IMR-90 (cell line): Measurements from ENCODE around the gene ME1. TPM values are rescaled to one million over a fixed set of nuclear protein-coding genes. Genes with fewer than 3 reads are reported as not detected.

Source experiments
- ATAC-seq: fragments of 200-7000 bp; cut with Tn5 transposase; 2 replicates; pipeline ENCODE4 v1.9.1; 2020; ENCODE audit warnings: low read depth, mild to moderate bottlenecking, moderate library complexity
- BruUV-seq: library from RNA; stranded (reverse); fragments of 400-500 nt; replicated peaks from 2 replicates; lab custom pipeline; 2021; lab: Mats Ljungman, UMichigan
- CTCF ChIA-PET: fragments of 300-600 bp; formaldehyde crosslinking; extraction: SDS; loops from one replicate; lab custom pipeline; 2021; ENCODE audit warnings: antibody characterized with exemption; lab: Yijun Ruan, JAX
- POLR2A ChIA-PET: fragments of 300-600 bp; sonication (Branson Sonifier 250); formaldehyde crosslinking; loops from one replicate; lab custom pipeline; 2022; ENCODE audit warnings: antibody characterized with exemption; ENCODE audit not compliant: unreplicated experiment; lab: Charles Lee
- DNase-seq: peaks from one replicate; pipeline ENCODE4 v3.0.0; 2013
- H2AFZ ChIP-seq: replicated peaks from 2 replicates; pipeline ENCODE3; 2013; ENCODE audit warnings: low read length, mild to moderate bottlenecking; ENCODE audit not compliant: poor library complexity
- H2AK5ac ChIP-seq: 2 replicates; pipeline ENCODE4 v1.6.1; 2013; ENCODE audit warnings: low read depth, low read length, inconsistent platforms
- H2AK9ac ChIP-seq: replicated peaks from 2 replicates; pipeline ENCODE3; 2013; ENCODE audit warnings: mild to moderate bottlenecking, low read depth, low read length, moderate library complexity; ENCODE audit not compliant: poor library complexity
- H2BK120ac ChIP-seq: 2 replicates; pipeline ENCODE4 v1.6.1; 2013; ENCODE audit warnings: low read depth, low read length, inconsistent platforms
- H2BK15ac ChIP-seq: 3 replicates; pipeline ENCODE4 v1.6.1; 2013; ENCODE audit warnings: low read depth, low read length, inconsistent platforms
- H2BK20ac ChIP-seq: 2 replicates; pipeline ENCODE4 v1.6.1; 2013; ENCODE audit warnings: low read depth, mild to moderate bottlenecking, inconsistent platforms, low read length, moderate library complexity
- H2BK5ac ChIP-seq: 2 replicates; pipeline ENCODE4 v1.6.1; 2013; ENCODE audit warnings: mild to moderate bottlenecking, low read depth, low read length, inconsistent platforms; ENCODE audit not compliant: poor library complexity, severe bottlenecking
- H3K14ac ChIP-seq: replicated peaks from 2 replicates; pipeline ENCODE4 v1.6.1; 2013; ENCODE audit warnings: low read depth, low read length, inconsistent platforms
- H3K18ac ChIP-seq: 2 replicates; pipeline ENCODE4 v1.6.1; 2013; ENCODE audit warnings: low read depth, low read length, control low read depth
- H3K23ac ChIP-seq: 2 replicates; pipeline ENCODE4 v1.6.1; 2013; ENCODE audit warnings: low read depth, low read length, inconsistent platforms
- H3K27ac ChIP-seq: 2 replicates; pipeline ENCODE4 v1.5.1; 2013; ENCODE audit warnings: mild to moderate bottlenecking, control low read depth, low read length; ENCODE audit not compliant: insufficient read depth
- H3K27me3 ChIP-seq: 2 replicates; pipeline ENCODE4 v1.6.1; 2013; ENCODE audit warnings: low read length; ENCODE audit not compliant: control insufficient read depth, insufficient read depth
- H3K36me3 ChIP-seq: 2 replicates; pipeline ENCODE4 v1.6.1; 2013; ENCODE audit warnings: low read length, mixed read lengths; ENCODE audit not compliant: control insufficient read depth, insufficient read depth
- H3K4ac ChIP-seq: 2 replicates; pipeline ENCODE4 v1.6.1; 2013; ENCODE audit warnings: low read depth, low read length, inconsistent platforms
- H3K4me1 ChIP-seq: 2 replicates; pipeline ENCODE4 v1.6.1; 2013; ENCODE audit warnings: low read length, mixed read lengths; ENCODE audit not compliant: control insufficient read depth, insufficient read depth
- H3K4me2 ChIP-seq: 2 replicates; pipeline ENCODE4 v1.6.1; 2013; ENCODE audit warnings: low read depth, mild to moderate bottlenecking, control low read depth, low read length, moderate library complexity
- H3K4me3 ChIP-seq: 2 replicates; pipeline ENCODE4 v1.5.1; 2013; ENCODE audit warnings: low read depth, mild to moderate bottlenecking, control low read depth, low read length, moderate library complexity; ENCODE audit not compliant: insufficient read depth
- H3K56ac ChIP-seq: 2 replicates; pipeline ENCODE4 v1.6.1; 2013; ENCODE audit warnings: low read length, inconsistent platforms; ENCODE audit not compliant: insufficient read depth; ENCODE audit errors: extremely low read depth
- H3K79me1 ChIP-seq, 2 experiments: 2 replicates each; pipeline ENCODE4 v1.6.1; 2013; ENCODE audit warnings: low read length in 2 of 2, inconsistent platforms in 1 of 2, low read depth in 1 of 2
- H3K9ac ChIP-seq: 2 replicates; pipeline ENCODE4 v1.6.1; 2013; ENCODE audit warnings: low read depth, low read length, control low read depth
- H3K9me1 ChIP-seq: 2 replicates; pipeline ENCODE4 v1.6.1; 2013; ENCODE audit warnings: low read length, inconsistent platforms; ENCODE audit not compliant: insufficient read depth
- H3K9me3 ChIP-seq: 2 replicates; pipeline ENCODE4 v1.6.1; 2013; ENCODE audit warnings: low read length; ENCODE audit not compliant: control insufficient read depth, insufficient read depth
- H4K20me1 ChIP-seq: 2 replicates; pipeline ENCODE4 v1.6.1; 2013; ENCODE audit warnings: low read length, inconsistent platforms; ENCODE audit not compliant: insufficient read depth
- H4K5ac ChIP-seq: 2 replicates; pipeline ENCODE4 v1.6.1; 2013; ENCODE audit warnings: mild to moderate bottlenecking, low read depth, low read length, control low read depth
- H4K8ac ChIP-seq, 2 experiments: 2 replicates each; pipeline ENCODE4 v1.6.1; 2013; ENCODE audit warnings: low read depth in 2 of 2, low read length in 2 of 2, control low read depth in 1 of 2, inconsistent platforms in 1 of 2
- H4K91ac ChIP-seq: 2 replicates; pipeline ENCODE4 v1.6.1; 2013; ENCODE audit warnings: low read depth, low read length, inconsistent platforms; ENCODE audit not compliant: insufficient read depth
- CEBPB ChIP-seq: IDR thresholded peaks from 2 replicates; pipeline ENCODE4 v1.6.1; 2012; ENCODE audit warnings: low read depth, low read length, improper control_type of control experiment
- CHD1 ChIP-seq: IDR thresholded peaks from 2 replicates; pipeline ENCODE4 v1.6.1; 2012; ENCODE audit warnings: low read depth, low read length, improper control_type of control experiment
- CTCF ChIP-seq: conservative IDR thresholded peaks from 2 replicates; pipeline ENCODE4 v1.5.1; 2012; ENCODE audit warnings: mild to moderate bottlenecking, low read depth, low read length, improper control_type of control experiment
- ELK1 ChIP-seq: fragments of 150-350 bp; IDR thresholded peaks from 2 replicates; pipeline ENCODE4 v1.6.1; 2016; ENCODE audit warnings: low read depth, mild to moderate bottlenecking, low read length, moderate library complexity, borderline replicate concordance
- FOS ChIP-seq: fragments of 150-350 bp; IDR thresholded peaks from 2 replicates; pipeline ENCODE4 v1.6.1; 2016; ENCODE audit warnings: low read depth, low read length
- MAFK ChIP-seq: IDR thresholded peaks from 2 replicates; pipeline ENCODE4 v1.6.1; 2012; ENCODE audit warnings: low read depth, low read length, improper control_type of control experiment
- POLR2A ChIP-seq: IDR thresholded peaks from 2 replicates; pipeline ENCODE4 v1.6.1; 2012; ENCODE audit warnings: mild to moderate bottlenecking, low read depth, low read length
- SMC3 ChIP-seq: fragments of 150-350 bp; IDR thresholded peaks from 2 replicates; pipeline ENCODE4 v1.6.1; 2016; ENCODE audit warnings: low read depth, mild to moderate bottlenecking, antibody characterized with exemption, low read length, moderate library complexity
- USF2 ChIP-seq: fragments of 150-350 bp; IDR thresholded peaks from 2 replicates; pipeline ENCODE4 v1.6.1; 2017; ENCODE audit warnings: mild to moderate bottlenecking, antibody characterized with exemption, low read length, low read depth
- WGBS, 2 experiments: methylation state at CpG; one replicate each; pipeline versions ENCODE4 v1.1.5 to v1.1.7; 2013; ENCODE audit warnings: missing lambda C conversion rate in 2 of 2; ENCODE audit not compliant: insufficient read length in 1 of 2; ENCODE audit errors: extremely low coverage in 2 of 2; 5-methylcytosine and 5-hydroxymethylcytosine counted together
- dilution Hi-C: fragments of 300-500 bp; cut with HindIII; formaldehyde crosslinking; loops from one replicate; pipeline ENCODE4 v1.14.3; 2018; ENCODE audit warnings: low sequenced_read_pairs; ENCODE audit not compliant: unreplicated experiment
- in situ Hi-C: fragments of 300-500 bp; cut with MboI; formaldehyde crosslinking; loops from 3 replicates; pipeline ENCODE4 v1.14.3; 2019; ENCODE audit warnings: low sequenced_read_pairs, inconsistent platforms, mixed read lengths
- intact Hi-C: fragments of 100-400 bp; cut with micrococcal nuclease; formaldehyde crosslinking; loops from 2 replicates; pipeline ENCODE4 v1.10.0; 2022
- polyA plus RNA-seq, 3 experiments: library from polyadenylated mRNA; depleted of rRNA; stranded (reverse); fragments of >200 nt; gene quantifications; 2 replicates each; pipeline ENCODE4 v1.2.3, GENCODE V29; 2012; ENCODE audit warnings: low replicate concordance in 1 of 3
- total RNA-seq: library from RNA; depleted of rRNA; stranded (reverse); fragments of >200 nt; gene quantifications from 2 replicates; pipeline ENCODE4 v1.2.3, GENCODE V29; 2012

Gene ME1
- total and polyA plus RNA-seq, 2 of the 4 experiments (the other 2 are of a cell fraction), result 21.5 to 24.4 TPM

- BruUV-seq, result no TSS peak
- intact Hi-C loops, result no loop called here
- no CpG with 5 or more reads among the region's 1 CpG for WGBS, 2 experiments
These were observed 178.1 kb downstream of the ME1 start for GRCh38 chr6:83252719-83253118.

More at GRCh38 chr6:83252719-83253118, 178.1 kb downstream of the ME1 start:
- dilution Hi-C loops, result no loop called here
- Histone ChIP-seq H3K9me3 (no peaks in the 10 kb centered on the region), H4K8ac (0 out of 4 replicates have a peak overlapping the region, but pooled peaks of 1 of the 2 experiments have one; percentile 22), H3K4me2 (peak overlapping the region; percentile 26; the same call in 1 of the 2 replicates), H3K14ac (0 out of 2 replicates have a peak overlapping the region, but pooled peaks have one; percentile 31), H3K4ac (no peak overlapping the region), H2AK5ac (no peak overlapping the region), H2AK9ac (no peak overlapping the region), H2BK20ac (peak overlapping the region; percentile 57; the same call in 1 of the 2 replicates), H3K79me1 (peaks cover 0 to 7% of the 10 kb centered on the region in 2 experiments; a peak in 3 of 4 replicates), H2AFZ (no peak overlapping the region), H4K20me1 (no peaks in the 10 kb centered on the region), H3K23ac (no peak overlapping the region), H3K36me3 (peaks cover 3% of the 10 kb centered on the region; the same call in 1 of the 2 replicates), H4K91ac (peak overlapping the region; percentile 40; the same call in 1 of the 2 replicates), H2BK5ac (peak overlapping the region; percentile 75), H3K18ac (peak overlapping the region; percentile 56; the same call in 1 of the 2 replicates), H3K9ac (no peak overlapping the region), H3K56ac (no peak overlapping the region), H3K27ac (no peak overlapping the region), H2BK120ac (peak overlapping the region; percentile 44), H3K9me1 (no peaks in the 10 kb centered on the region), H3K27me3 (no peaks in the 10 kb centered on the region), H2BK15ac (no peak overlapping the region), H3K4me3 (no peak overlapping the region), H4K5ac (peak overlapping the region; percentile 56; the same call in 1 of the 2 replicates), H3K4me1 (peaks cover 3% of the 10 kb centered on the region; the same call in 1 of the 2 replicates)
- ChIA-PET POLR2A (no interaction called here), CTCF (no interaction called here)
- DNase-seq (peak; percentile 85), ATAC-seq (peak; percentile 75)
- TF ChIP-seq ELK1 (no peak), CTCF (no peak), POLR2A (no peak), MAFK (no peak), CEBPB (peak; percentile 54), SMC3 (no peak), USF2 (no peak), FOS (peak; percentile 38; the same call in 1 of the 2 replicates), CHD1 (no peak)
- in situ Hi-C loops, result no loop called here
